GM12878 (cell line): ENCODE measurements around the gene MAVS. TPM values are rescaled to one million over a fixed set of nuclear protein-coding genes. Genes with fewer than 3 reads are reported as not detected.

Experiments
- ATAC-seq: fragments of 200-7000 bp; cut with Tn5 transposase; 3 replicates; pipeline ENCODE4 v1.9.1; 2020; ENCODE audit warnings: mild to moderate bottlenecking, moderate library complexity
- BruUV-seq: library from RNA; stranded (reverse); fragments of 400-500 nt; replicated peaks from 2 replicates; lab custom pipeline; 2021; lab: Mats Ljungman, UMichigan
- CTCF ChIA-PET: fragments of 300-600 bp; sonication (Branson Sonifier 250); formaldehyde crosslinking; extraction: SDS; loops from one replicate; lab custom pipeline; 2021; ENCODE audit warnings: inconsistent platforms; lab: Yijun Ruan, JAX
- POLR2A ChIA-PET: fragments of 350-600 bp; formaldehyde crosslinking; extraction: SDS; loops from one replicate; lab custom pipeline; 2021; ENCODE audit warnings: inconsistent platforms; lab: Charles Lee
- RAD21 ChIA-PET: fragments of 300-600 bp; sonication (Branson Sonifier 250); formaldehyde crosslinking; loops from one replicate; lab custom pipeline; 2023; ENCODE audit warnings: antibody characterized with exemption; ENCODE audit not compliant: unreplicated experiment; lab: Charles Lee
- SMC1A ChIA-PET: fragments of 300-600 bp; sonication (Branson Sonifier 250); formaldehyde crosslinking; loops from one replicate; lab custom pipeline; 2023; ENCODE audit not compliant: unreplicated experiment, uncharacterized antibody; lab: Charles Lee
- DNase-seq: peaks from one replicate; pipeline ENCODE4 v3.0.0-alpha.2; 2011; ENCODE audit warnings: low read depth, low spot score
- FAIRE-seq: peaks from 3 replicates; lab custom pipeline; 2011; peaks lifted over from hg19 to GRCh38; lab: Jason Lieb, UNC
- H2AFZ ChIP-seq: 2 replicates; pipeline ENCODE4 v1.6.0; 2011; ENCODE audit warnings: low read depth, low read length, control low read depth; ENCODE audit not compliant: control insufficient read depth
- H3K27ac ChIP-seq: 2 replicates; pipeline ENCODE4 v1.5.1; 2011; ENCODE audit warnings: control low read depth; ENCODE audit not compliant: control insufficient read depth, insufficient read depth
- H3K27me3 ChIP-seq, 2 experiments: replicated peaks in 1 of 2; 2 replicates each; pipeline versions ENCODE4 v1.6.0 to v1.6.1; 2011; ENCODE audit warnings: low read length in 1 of 2; ENCODE audit not compliant: control insufficient read depth in 2 of 2, insufficient read depth in 2 of 2
- H3K36me3 ChIP-seq, 2 experiments: 2 replicates each; pipeline ENCODE4 v1.5.1; 2011; ENCODE audit warnings: low read length in 1 of 2; ENCODE audit not compliant: control insufficient read depth in 2 of 2, insufficient read depth in 2 of 2
- H3K4me1 ChIP-seq: 2 replicates; pipeline ENCODE4 v1.6.1; 2011; ENCODE audit warnings: mild to moderate bottlenecking, low read length, moderate library complexity, mixed read lengths; ENCODE audit not compliant: control insufficient read depth, insufficient read depth
- H3K4me2 ChIP-seq: 2 replicates; pipeline ENCODE4 v1.6.0; 2011; ENCODE audit warnings: control low read depth; ENCODE audit not compliant: control insufficient read depth, insufficient read depth
- H3K4me3 ChIP-seq: fragments of 200-600 bp; sonication (generic); 2 replicates; pipeline ENCODE4 v1.5.1; 2016
- H3K79me2 ChIP-seq: 2 replicates; pipeline ENCODE4 v1.6.0; 2011; ENCODE audit warnings: low read length; ENCODE audit not compliant: control insufficient read depth, insufficient read depth
- H3K9ac ChIP-seq: 2 replicates; pipeline ENCODE4 v1.8.0; 2011; ENCODE audit warnings: low read length, control low read depth, mixed read lengths; ENCODE audit not compliant: control insufficient read depth, insufficient read depth
- H3K9me3 ChIP-seq: replicated peaks from 3 replicates; pipeline ENCODE4 v1.5.1; 2011; ENCODE audit warnings: mild to moderate bottlenecking, low read length; ENCODE audit not compliant: control insufficient read depth, insufficient read depth
- H4K20me1 ChIP-seq: 2 replicates; pipeline ENCODE4 v1.6.0; 2011; ENCODE audit not compliant: control insufficient read depth, insufficient read depth
- BCL3 ChIP-seq: IDR thresholded peaks from 2 replicates; pipeline ENCODE4 v1.6.1; 2011; ENCODE audit warnings: borderline replicate concordance, low read depth, mild to moderate bottlenecking, moderate library complexity, low read length; ENCODE audit not compliant: insufficient read depth, poor library complexity, severe bottlenecking
- PAX5 ChIP-seq: IDR thresholded peaks from 2 replicates; pipeline ENCODE4 v1.6.1; 2011; ENCODE audit warnings: low read depth, low read length, borderline replicate concordance
- PRDM15 ChIP-seq: fragments of 450-650 bp; formaldehyde crosslinking; IDR thresholded peaks from 2 replicates; pipeline ENCODE4 v1.4.0; 2020; ENCODE audit warnings: mild to moderate bottlenecking, moderate library complexity
- RFX5 ChIP-seq: IDR thresholded peaks from 2 replicates; pipeline ENCODE4 v1.6.1; 2011; ENCODE audit warnings: low read depth, low read length, improper control_type of control experiment
- TBL1XR1 ChIP-seq: IDR thresholded peaks from 2 replicates; pipeline ENCODE4 v1.6.1; 2012; ENCODE audit warnings: low read depth, low read length, improper control_type of control experiment
- TCF12 ChIP-seq: IDR thresholded peaks from 2 replicates; pipeline ENCODE4 v1.6.1; 2011; ENCODE audit warnings: low read depth, mild to moderate bottlenecking, low read length
- ZNF622 ChIP-seq: fragments of 450-650 bp; IDR thresholded peaks from 2 replicates; pipeline ENCODE4 v1.6.1; 2017; ENCODE audit warnings: mild to moderate bottlenecking, inconsistent platforms
- WGBS: methylation state at CpG from one replicate; pipeline ENCODE4 v1.1.6; 2016; ENCODE audit warnings: low lambda C conversion rate; ENCODE audit not compliant: insufficient replicate concordance, insufficient coverage; ENCODE audit errors: missing lambda C conversion rate; 5-methylcytosine and 5-hydroxymethylcytosine counted together
- in situ Hi-C: fragments of 300-500 bp; cut with MboI; formaldehyde crosslinking; loops from 9 replicates; pipeline ENCODE4 v1.14.3; 2018; ENCODE audit warnings: mixed read lengths
- intact Hi-C: fragments of 100-400 bp; cut with micrococcal nuclease; formaldehyde crosslinking; loops from one replicate; pipeline ENCODE4 v1.14.2; 2022; ENCODE audit not compliant: unreplicated experiment
- polyA plus RNA-seq, 11 experiments: library from polyadenylated mRNA; depleted of rRNA in 4 of 11; unstranded in 6 of 11; stranded (reverse) in 5 of 11; fragments of >200 nt; fragmentation: Nextera tagmentation in 4 of 11; fragmentation: Illumina TruSeq in 1 of 11; extraction: Ambion mirVana in 4 of 11; extraction: Trizol in 1 of 11; gene quantifications; 1 replicate in 1 of 11; 2 replicates in 10 of 11; pipeline versions ENCODE4 v1.2.1 to v1.2.3, GENCODE V29; 2011 to 2016; ENCODE audit warnings: inconsistent platforms in 2 of 11, missing spikeins in 2 of 11, low read depth in 1 of 11
- total RNA-seq, 4 experiments: library from RNA; depleted of rRNA in 3 of 4; stranded (reverse); fragments of >200 nt in 3 of 4; fragmentation: Illumina TruSeq in 1 of 4; extraction: Trizol in 1 of 4; gene quantifications; 2 replicates each; pipeline versions ENCODE4 v1.2.1 to v1.2.3, GENCODE V29; 2013 to 2021

Gene MAVS
- total and polyA plus RNA-seq, 10 of the 15 experiments (the other 5 are each of a cell fraction or from before 2014, with no cell fraction given): 1.6 to 25.2 (median 12.6) TPM

DNA sequence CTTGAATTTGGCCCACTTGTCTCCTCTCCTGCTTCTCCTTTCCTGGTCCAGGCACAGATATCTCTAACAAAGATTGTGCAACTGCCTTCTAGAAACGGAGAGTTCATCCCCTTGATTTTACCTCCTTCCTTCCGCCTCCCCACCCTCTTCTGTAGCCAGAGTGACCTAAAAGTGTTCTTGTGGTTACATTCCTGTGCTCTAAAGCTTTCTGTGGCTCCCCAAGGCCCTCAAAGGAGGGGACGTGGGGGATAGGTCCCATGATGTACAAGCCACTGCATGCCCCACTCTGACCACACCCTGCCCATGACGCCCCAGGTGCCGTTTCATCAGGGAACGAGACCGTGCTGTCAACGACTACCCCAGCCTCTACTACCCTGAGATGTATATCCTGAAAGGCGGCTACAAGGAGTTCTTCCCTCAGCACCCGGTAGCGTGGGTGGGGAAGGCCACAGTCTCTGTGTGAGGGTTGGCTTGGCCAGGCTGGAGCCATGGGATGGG lies 42.3 kb upstream of the MAVS start:
- DNase-seq (no peak), FAIRE-seq (no peak), ATAC-seq (no peak)
- Histone ChIP-seq H3K4me2 (no peak overlapping the region), H3K9ac (no peak overlapping the region), H3K9me3 (no peaks in the 10 kb centered on the region), H3K27me3 (no peaks in the 10 kb centered on the region), H3K79me2 (peaks cover 2% of the 10 kb centered on the region), H3K4me1 (peaks cover 21% of the 10 kb centered on the region), H3K36me3 (peaks cover 23 to 28% of the 10 kb centered on the region in 2 experiments), H3K4me3 (no peak overlapping the region), H2AFZ (no peak overlapping the region), H4K20me1 (no peaks in the 10 kb centered on the region), H3K27ac (no peak overlapping the region)
- BruUV-seq: no TSS peak
- CTCF ChIA-PET: no interaction called here
- intact Hi-C loops (no loop called here), in situ Hi-C loops (no loop called here)
- WGBS: 87% methylated on average over 11 of the region's 11 CpGs
- POLR2A ChIA-PET: no interaction called here
- TF ChIP-seq ZNF622: no peak
- TF ChIP-seq RFX5: no peak
- TF ChIP-seq TBL1XR1: no peak
- RAD21 ChIA-PET: interaction anchor here (1.4 kb wide), 1 partner anchor 16 kb away, joined by 3 read pairs; the partner anchor contains the start of gene AP5S1
- SMC1A ChIA-PET: interaction anchor here (1.5 kb wide), 1 partner anchor 14 kb away, joined by 4 read pairs; no protein-coding TSS in a partner anchor

GRCh38 chr20:3804781-3805180 lies 41.9 kb upstream of the MAVS start:
- no peak overlapping the region for H3K4me2 ChIP-seq
- no peaks in the 10 kb centered on the region for H3K9me3 ChIP-seq
- no peak overlapping the region for H3K27ac ChIP-seq
- no peak overlapping the region for H3K9ac ChIP-seq
- in situ Hi-C loops (no loop called here), intact Hi-C loops (no loop called here)
- H2AFZ ChIP-seq: no peak overlapping the region
- DNase-seq (no peak), ATAC-seq (no peak), FAIRE-seq (no peak)
- peaks cover 23 to 28% of the 10 kb centered on the region in 2 experiments for H3K36me3 ChIP-seq
- RAD21 ChIA-PET: interaction anchor here (1.4 kb wide), 1 partner anchor 16 kb away, joined by 3 read pairs; the partner anchor contains the start of gene AP5S1
- H4K20me1 ChIP-seq: no peaks in the 10 kb centered on the region
- POLR2A ChIA-PET: no interaction called here
- no TSS peak for BruUV-seq
- H3K4me1 ChIP-seq: peaks cover 17% of the 10 kb centered on the region
- H3K27me3 ChIP-seq: no peaks in the 10 kb centered on the region
- SMC1A ChIA-PET: interaction anchor here (1.5 kb wide), 1 partner anchor 14 kb away, joined by 4 read pairs; no protein-coding TSS in a partner anchor
- CTCF ChIA-PET: interaction anchor here (1.3 kb wide), 1 partner anchor 18 kb away, joined by 4 read pairs; no protein-coding TSS in a partner anchor
- 94% methylated on average over 11 of the region's 11 CpGs for WGBS
- no peak overlapping the region for H3K4me3 ChIP-seq
- H3K79me2 ChIP-seq: no peaks in the 10 kb centered on the region
- TF ChIP-seq PRDM15 (CRISPR knock-in tag) (no peak), PAX5 (no peak), TCF12 (no peak), BCL3 (no peak)
